Neutrophil (primary cell): ENCODE results near the gene FXYD4.
A peak's percentile ranks its signal among the peaks of the same experiment; 100 is the strongest.

Experiments used
- H3K27ac ChIP-seq: fragments of 200-600 bp; sonication (generic); 2 replicates; pipeline ENCODE4 v1.5.1; 2016; ENCODE audit warnings: mild to moderate bottlenecking, moderate library complexity
- H3K27me3 ChIP-seq: fragments of 200-600 bp; sonication (generic); 2 replicates; pipeline ENCODE4 v1.6.0; 2016; ENCODE audit warnings: mild to moderate bottlenecking
- H3K36me3 ChIP-seq: fragments of 200-600 bp; sonication (generic); 2 replicates; pipeline ENCODE4 v1.5.1; 2017
- H3K4me1 ChIP-seq, 2 experiments: fragments of 200-600 bp in 1 of 2; sonication (generic) in 1 of 2; 1 replicate in 1 of 2; 2 replicates in 1 of 2; pipeline versions ENCODE4 v1.5.1 to v1.6.1; 2013 to 2016; ENCODE audit warnings: low read depth in 1 of 2, low read length in 1 of 2, mild to moderate bottlenecking in 1 of 2, moderate library complexity in 1 of 2; ENCODE audit not compliant: control insufficient read depth in 1 of 2, insufficient read depth in 1 of 2
- H3K4me3 ChIP-seq, 2 experiments: fragments of 200-600 bp in 1 of 2; sonication (generic) in 1 of 2; 1 replicate in 1 of 2; 2 replicates in 1 of 2; pipeline ENCODE4 v1.5.1; 2013 to 2016; ENCODE audit warnings: low read depth in 1 of 2, low read length in 1 of 2, mild to moderate bottlenecking in 1 of 2, moderate library complexity in 1 of 2
- H3K9me3 ChIP-seq: fragments of 200-600 bp; sonication (generic); 2 replicates; pipeline ENCODE4 v1.5.1; 2016
- CTCF ChIP-seq: fragments of 200-600 bp; sonication (generic); IDR thresholded peaks from 2 replicates; pipeline ENCODE4 v1.5.1; 2016; ENCODE audit warnings: antibody characterized with exemption

The FXYD4 gene

GRCh38 chr10:43408710-43409384 is 37.4 kb downstream of the FXYD4 start, which contains the start of gene HNRNPF:
Gene HNRNPF, minus strand, starts transcription at chr10:43409186. Its CDS starts 21,302 bp downstream, at chr10:43387884.
- TF ChIP-seq CTCF: peak; percentile 35
- peaks cover 43 to 48% of the 10 kb centered on the region in 2 experiments for H3K4me1 ChIP-seq
- H3K9me3 ChIP-seq: no peaks in the 10 kb centered on the region
- no peaks in the 10 kb centered on the region for H3K27me3 ChIP-seq
- H3K27ac ChIP-seq: peak within 1 kb of the TSS; percentile 97
- H3K4me3 ChIP-seq: peak within 1 kb of the TSS; percentile 87 to 89
- H3K36me3 ChIP-seq: no peaks in the 10 kb centered on the region

- peak overlapping the region; percentile 97 for H3K27ac ChIP-seq
- H3K4me3 ChIP-seq: peak overlapping the region; percentile 87 to 89
- no peak for TF ChIP-seq CTCF
- H3K9me3 ChIP-seq: no peaks in the 10 kb centered on the region
- no peaks in the 10 kb centered on the region for H3K27me3 ChIP-seq
- H3K4me1 ChIP-seq: peaks cover 38 to 41% of the 10 kb centered on the region in 2 experiments
- H3K36me3 ChIP-seq: no peaks in the 10 kb centered on the region
Measured at GRCh38 chr10:43409385-43410109, 38.1 kb downstream of the FXYD4 start.

GRCh38 chr10:43410345-43410744 is 38.9 kb downstream of the FXYD4 start:
- TF ChIP-seq CTCF: no peak
- H3K4me3 ChIP-seq: peak overlapping the region in 1 of 2 experiments; percentile 89

GRCh38 chr10:43411536-43411935 is 40.1 kb downstream of the FXYD4 start:
- Histone ChIP-seq H3K36me3 (no peaks in the 10 kb centered on the region), H3K4me1 (peaks cover 21 to 27% of the 10 kb centered on the region in 2 experiments), H3K27me3 (no peaks in the 10 kb centered on the region), H3K4me3 (no peak overlapping the region), H3K27ac (no peak overlapping the region), H3K9me3 (no peaks in the 10 kb centered on the region)
- TF ChIP-seq CTCF: no peak

More at GRCh38 chr10:43410345-43410744, 38.9 kb downstream of the FXYD4 start:
- H3K4me1 ChIP-seq: peaks cover 30 to 33% of the 10 kb centered on the region in 2 experiments
- H3K9me3 ChIP-seq: no peaks in the 10 kb centered on the region
- peak overlapping the region; percentile 97 for H3K27ac ChIP-seq
- H3K36me3 ChIP-seq: no peaks in the 10 kb centered on the region
- H3K27me3 ChIP-seq: no peaks in the 10 kb centered on the region

- H3K36me3 ChIP-seq: no peaks in the 10 kb centered on the region
- no peak overlapping the region for H3K4me3 ChIP-seq
- H3K27me3 ChIP-seq: no peaks in the 10 kb centered on the region
- H3K27ac ChIP-seq: no peak overlapping the region
- peaks cover 38 to 40% of the 10 kb centered on the region in 2 experiments for H3K4me1 ChIP-seq
- H3K9me3 ChIP-seq: no peaks in the 10 kb centered on the region
- no peak for TF ChIP-seq CTCF
Measured at GRCh38 chr10:43415544-43415943, 44.1 kb downstream of the FXYD4 start.
